HUES64 (cell line): Measurements from ENCODE around the gene TBX2.

Experiments used
- H3K27ac ChIP-seq: 2 replicates; pipeline ENCODE4 v1.7.0; 2013; ENCODE audit warnings: low read depth, low read length, inconsistent platforms
- H3K27me3 ChIP-seq: 2 replicates; pipeline ENCODE4 v1.6.1; 2013; ENCODE audit warnings: mild to moderate bottlenecking, low read length; ENCODE audit not compliant: insufficient read depth
- H3K36me3 ChIP-seq: 2 replicates; pipeline ENCODE4 v1.6.1; 2013; ENCODE audit warnings: mild to moderate bottlenecking, low read length; ENCODE audit not compliant: insufficient read depth
- H3K4me1 ChIP-seq: 2 replicates; pipeline ENCODE4 v1.6.1; 2013; ENCODE audit warnings: mild to moderate bottlenecking, low read length, moderate library complexity; ENCODE audit not compliant: insufficient read depth
- H3K4me3 ChIP-seq: 2 replicates; pipeline ENCODE4 v1.5.1; 2013; ENCODE audit warnings: mild to moderate bottlenecking, low read length, moderate library complexity
- H3K9ac ChIP-seq: 2 replicates; pipeline ENCODE4 v1.6.1; 2013; ENCODE audit warnings: mild to moderate bottlenecking, low read depth, low read length
- H3K9me3 ChIP-seq: 2 replicates; pipeline ENCODE4 v1.6.1; 2013; ENCODE audit warnings: low read depth, low read length; ENCODE audit not compliant: insufficient read depth
- WGBS: fragments of 150-250, 120-280 bp; methylation state at CpG from one replicate; pipeline ENCODE4 v1.1.7; 2013; ENCODE audit warnings: missing lambda C conversion rate; 5-methylcytosine and 5-hydroxymethylcytosine counted together

TBX2 gene

DNA sequence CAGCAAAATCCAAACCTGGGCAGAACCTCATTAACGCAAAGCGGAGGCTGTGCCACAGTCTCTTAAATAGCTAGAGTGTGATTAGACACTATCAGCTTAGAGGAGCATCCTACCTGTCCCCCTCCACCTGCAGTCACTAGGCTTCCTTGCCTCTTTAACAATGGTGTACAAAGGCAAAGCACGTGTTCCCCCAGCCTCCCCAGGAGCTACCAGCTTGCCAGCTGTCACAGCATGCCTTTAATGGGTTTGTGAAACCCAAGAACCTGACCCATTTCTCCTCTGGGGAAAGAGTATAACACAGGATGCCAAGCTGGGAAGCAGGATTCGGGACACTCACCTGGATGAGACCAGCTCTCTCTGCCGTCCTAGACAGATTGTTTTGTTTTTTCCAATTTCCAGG is 37.2 kb upstream of the TBX2 start:
- H3K4me3 ChIP-seq: no peak overlapping the region
- H3K27ac ChIP-seq: no peak overlapping the region
- H3K4me1 ChIP-seq: peaks cover 4% of the 10 kb centered on the region; the same call in 1 of the 2 replicates
- no peaks in the 10 kb centered on the region for H3K36me3 ChIP-seq
- no peaks in the 10 kb centered on the region for H3K9me3 ChIP-seq
- H3K27me3 ChIP-seq: no peaks in the 10 kb centered on the region
- WGBS: 79% methylated on average over 5 of the region's 5 CpGs
- no peak overlapping the region for H3K9ac ChIP-seq

DNA sequence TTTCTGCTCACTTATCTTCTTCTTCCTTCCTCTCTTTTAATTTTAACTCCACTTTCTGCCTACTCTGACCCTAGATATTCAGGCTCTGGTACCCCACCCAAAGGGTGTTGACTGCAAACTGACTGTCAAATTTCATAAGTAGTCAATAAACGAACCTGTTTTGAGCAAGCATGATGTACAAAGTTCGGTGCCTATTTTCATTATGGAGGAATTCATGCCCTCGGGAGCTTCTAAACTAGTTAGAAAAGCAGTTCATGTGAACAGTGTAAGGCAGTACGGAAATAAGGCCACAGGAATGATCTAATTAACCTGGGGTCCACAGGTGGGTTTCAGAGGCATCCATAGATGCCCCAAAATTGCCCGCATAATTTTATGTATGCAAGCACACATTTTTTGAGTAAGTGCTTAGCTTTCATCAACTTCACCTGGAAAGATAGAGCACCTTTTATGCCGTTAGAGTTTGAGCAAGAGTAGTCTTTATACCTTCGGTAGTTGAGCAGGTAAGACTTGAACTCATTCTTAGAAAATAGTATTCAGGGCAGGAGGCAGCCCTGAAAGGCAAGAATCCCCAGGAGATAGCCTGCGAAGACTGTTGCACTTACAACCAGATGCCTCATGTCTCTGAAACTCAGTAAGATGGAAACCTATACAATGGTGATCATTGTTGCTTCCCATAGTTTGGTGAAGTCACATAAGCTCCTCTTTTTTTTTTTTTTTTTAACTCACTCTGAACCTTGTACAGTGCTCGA is 36.6 kb upstream of the TBX2 start:
- H3K27ac ChIP-seq: no peak overlapping the region
- H3K4me1 ChIP-seq: peaks cover 4% of the 10 kb centered on the region; the same call in 1 of the 2 replicates
- H3K9me3 ChIP-seq: no peaks in the 10 kb centered on the region
- WGBS: 95% methylated on average over 9 of the region's 9 CpGs
- H3K27me3 ChIP-seq: no peaks in the 10 kb centered on the region
- no peak overlapping the region for H3K4me3 ChIP-seq
- H3K36me3 ChIP-seq: no peaks in the 10 kb centered on the region
- no peak overlapping the region for H3K9ac ChIP-seq

DNA sequence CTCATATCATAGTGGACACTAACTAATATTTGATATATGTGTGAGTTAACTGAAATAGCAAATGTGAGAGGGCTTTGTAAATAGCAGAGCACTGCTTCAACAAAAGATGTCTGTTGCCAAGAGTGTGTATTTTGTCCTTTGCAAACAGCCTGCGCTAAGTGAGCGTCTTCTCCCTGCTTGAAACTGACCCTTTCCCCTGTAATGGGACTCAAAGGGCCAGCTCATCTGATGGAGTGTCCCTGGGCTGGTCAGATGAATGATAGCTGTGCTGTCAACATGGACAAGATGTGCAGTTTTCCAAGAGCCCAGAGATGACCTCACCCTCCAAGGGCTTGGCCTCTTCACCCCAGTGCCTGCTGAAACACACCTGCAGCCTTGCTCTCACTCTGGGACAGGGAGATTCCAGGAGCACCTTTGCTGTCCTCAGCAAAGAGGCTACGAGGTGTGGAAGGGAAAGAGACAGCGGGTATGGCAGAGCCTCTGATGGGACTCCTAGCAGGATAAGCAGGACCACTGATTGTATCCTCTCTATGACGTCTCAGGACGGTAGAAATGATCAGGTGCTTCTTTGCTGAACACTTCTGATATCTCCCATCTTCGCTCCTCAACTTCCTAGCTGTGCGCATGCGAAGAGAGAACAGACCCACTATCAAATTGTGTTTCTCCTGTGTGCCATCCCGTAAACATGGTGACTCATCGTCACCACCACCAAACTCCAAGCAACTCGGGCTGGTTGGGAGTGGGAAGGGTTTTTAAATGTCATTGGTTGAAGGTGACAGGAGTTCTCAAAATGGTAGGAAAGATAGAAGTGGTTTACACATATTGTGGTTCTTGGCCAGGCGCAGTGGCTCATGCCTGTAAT is 35.8 kb upstream of the TBX2 start:
- Histone ChIP-seq H3K27ac (no peak overlapping the region), H3K9me3 (no peaks in the 10 kb centered on the region), H3K27me3 (no peaks in the 10 kb centered on the region), H3K36me3 (no peaks in the 10 kb centered on the region), H3K4me1 (peaks cover 4% of the 10 kb centered on the region; the same call in 1 of the 2 replicates), H3K9ac (no peak overlapping the region), H3K4me3 (no peak overlapping the region)
- WGBS: 92% methylated on average over 12 of the region's 13 CpGs

DNA sequence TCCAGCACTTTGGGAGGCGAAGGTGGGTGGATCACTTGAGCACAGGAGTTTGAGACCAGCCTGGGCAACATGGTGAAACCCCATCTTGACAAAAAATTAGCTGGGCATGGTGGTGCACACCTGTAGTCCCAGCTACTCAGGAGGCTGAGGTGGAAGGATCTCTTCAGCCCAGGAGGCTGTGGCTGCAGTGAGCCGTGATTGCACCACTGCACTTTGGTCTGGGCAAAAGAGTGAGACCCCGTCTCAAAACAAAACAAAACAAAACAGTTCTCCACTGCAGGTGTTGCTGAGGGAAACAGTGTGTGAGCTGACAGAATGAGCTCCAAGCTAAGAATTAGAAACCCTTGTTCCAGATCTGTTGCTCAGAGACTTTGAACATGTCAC is 35.2 kb upstream of the TBX2 start:
- no peak overlapping the region for H3K27ac ChIP-seq
- H3K9ac ChIP-seq: no peak overlapping the region
- H3K4me1 ChIP-seq: peaks cover 3% of the 10 kb centered on the region; the same call in 1 of the 2 replicates
- no peaks in the 10 kb centered on the region for H3K36me3 ChIP-seq
- H3K4me3 ChIP-seq: no peak overlapping the region
- H3K27me3 ChIP-seq: no peaks in the 10 kb centered on the region
- H3K9me3 ChIP-seq: no peaks in the 10 kb centered on the region
- 93% methylated on average over 3 of the region's 3 CpGs for WGBS

DNA sequence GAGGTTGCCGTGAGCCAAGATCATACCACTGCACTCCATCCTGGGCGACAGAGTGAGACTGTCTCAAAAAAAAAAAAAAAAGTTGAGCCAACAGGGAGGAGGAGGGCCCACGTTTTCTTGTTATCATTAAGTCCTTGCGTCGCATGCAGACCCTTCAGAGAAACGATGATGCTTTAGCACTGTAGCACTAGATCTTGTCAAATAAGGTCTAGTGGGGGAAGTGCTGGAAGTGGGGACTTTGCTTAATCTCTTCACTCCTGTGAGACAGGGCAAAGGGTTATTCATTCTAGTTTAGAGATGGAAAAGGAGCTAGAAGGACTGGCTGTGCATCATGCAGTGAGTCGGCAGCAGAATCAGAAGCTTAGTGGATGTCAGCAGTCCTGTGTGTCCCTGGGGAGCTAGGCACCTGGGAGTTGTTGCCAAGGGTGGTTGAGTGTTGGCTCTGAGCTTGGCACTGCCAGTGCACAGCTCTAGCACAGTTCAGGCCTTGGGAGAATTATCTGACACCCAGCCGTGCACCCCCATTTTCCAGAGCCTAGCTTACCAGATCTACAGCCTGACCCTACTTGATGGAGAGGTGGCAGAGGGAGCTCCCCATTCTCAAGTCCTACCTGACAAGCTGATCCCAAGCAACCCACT is 33.4 kb upstream of the TBX2 start:
- Histone ChIP-seq H3K36me3 (no peaks in the 10 kb centered on the region), H3K4me1 (0 out of 2 replicates have a peak, but pooled peaks cover 4% of the 10 kb centered on the region), H3K27me3 (no peaks in the 10 kb centered on the region), H3K9me3 (no peaks in the 10 kb centered on the region), H3K27ac (no peak overlapping the region), H3K4me3 (no peak overlapping the region), H3K9ac (no peak overlapping the region)
- WGBS: 90% methylated on average over 8 of the region's 8 CpGs

DNA sequence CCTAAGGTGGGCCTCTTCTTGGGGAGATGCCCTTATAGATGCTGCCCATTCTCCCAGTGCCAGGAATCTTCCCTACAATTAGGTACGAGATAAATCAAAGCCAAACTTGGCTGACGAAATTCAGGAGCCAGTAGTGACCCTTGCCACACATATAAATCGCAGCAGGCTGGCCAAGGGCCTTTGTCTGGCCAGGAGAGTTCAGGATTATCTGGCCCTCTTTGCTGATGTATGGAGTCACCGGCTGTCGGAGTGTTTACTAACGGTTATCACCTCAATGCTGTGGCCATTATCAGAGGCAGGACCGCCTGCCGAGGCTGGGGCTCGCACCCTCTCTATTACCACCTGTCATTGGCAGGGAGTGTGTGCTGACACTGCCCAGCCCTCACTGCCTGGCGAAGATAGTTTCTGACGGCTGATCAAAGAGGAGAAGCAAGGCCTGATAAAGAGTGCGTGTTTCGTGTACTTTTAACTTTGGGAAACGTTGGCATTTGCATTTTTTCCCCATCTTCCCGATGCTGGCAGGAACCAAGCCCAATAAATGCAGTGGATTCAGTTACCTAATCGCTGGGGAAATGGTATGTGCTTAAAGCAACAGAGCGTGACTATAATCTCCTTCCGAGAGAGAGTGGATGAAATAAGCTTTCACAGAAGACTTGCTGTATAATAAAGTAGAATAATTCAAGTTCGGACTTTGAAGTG is 32.8 kb upstream of the TBX2 start:
- no peak overlapping the region for H3K4me3 ChIP-seq
- H3K9ac ChIP-seq: no peak overlapping the region
- H3K27me3 ChIP-seq: no peaks in the 10 kb centered on the region
- H3K36me3 ChIP-seq: no peaks in the 10 kb centered on the region
- H3K27ac ChIP-seq: no peak overlapping the region
- 0 out of 2 replicates have a peak, but pooled peaks cover 4% of the 10 kb centered on the region for H3K4me1 ChIP-seq
- H3K9me3 ChIP-seq: no peaks in the 10 kb centered on the region
- WGBS: 79% methylated on average over 19 of the region's 19 CpGs

DNA sequence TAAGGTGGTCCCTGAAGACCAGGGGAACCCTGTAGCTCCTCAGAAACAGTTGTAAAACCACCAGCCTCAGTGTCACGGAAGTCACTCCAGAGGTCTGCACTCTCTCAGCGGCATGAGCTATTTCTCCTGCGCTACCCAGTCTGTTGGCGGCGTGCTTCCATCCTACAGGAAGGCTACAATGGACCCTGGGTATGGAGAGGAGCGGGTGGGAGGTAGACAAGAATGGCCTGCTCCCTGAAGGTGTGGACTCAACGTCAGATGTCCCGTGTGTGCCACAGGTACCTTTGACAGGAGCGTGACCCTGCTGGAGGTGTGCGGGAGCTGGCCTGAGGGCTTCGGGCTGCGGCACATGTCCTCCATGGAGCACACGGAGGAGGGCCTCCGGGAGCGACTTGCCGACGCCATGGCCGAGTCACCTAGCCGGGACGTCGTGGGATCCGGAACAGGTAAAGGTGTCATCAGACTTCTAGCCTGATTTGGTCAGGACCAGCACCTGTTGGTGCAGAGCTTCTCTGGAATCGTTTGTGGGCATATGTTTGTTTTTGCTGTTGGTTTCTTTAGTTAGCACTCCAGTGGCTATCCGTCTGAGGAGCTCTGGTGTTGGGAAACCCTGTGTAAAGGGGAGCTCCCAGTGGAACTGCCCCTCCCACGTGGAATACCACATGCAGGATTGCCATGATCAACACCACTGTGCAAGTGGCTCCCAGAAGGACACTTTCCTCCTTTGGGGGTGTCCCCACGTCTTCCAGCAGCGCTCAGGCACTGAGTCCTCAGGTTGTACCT is 31.4 kb upstream of the TBX2 start:
- WGBS: 94% methylated on average over 27 of the region's 27 CpGs
- H3K9ac ChIP-seq: no peak overlapping the region
- H3K27ac ChIP-seq: no peak overlapping the region
- H3K4me3 ChIP-seq: no peak overlapping the region
- H3K27me3 ChIP-seq: no peaks in the 10 kb centered on the region
- no peaks in the 10 kb centered on the region for H3K36me3 ChIP-seq
- 0 out of 2 replicates have a peak, but pooled peaks cover 4% of the 10 kb centered on the region for H3K4me1 ChIP-seq
- H3K9me3 ChIP-seq: no peaks in the 10 kb centered on the region

DNA sequence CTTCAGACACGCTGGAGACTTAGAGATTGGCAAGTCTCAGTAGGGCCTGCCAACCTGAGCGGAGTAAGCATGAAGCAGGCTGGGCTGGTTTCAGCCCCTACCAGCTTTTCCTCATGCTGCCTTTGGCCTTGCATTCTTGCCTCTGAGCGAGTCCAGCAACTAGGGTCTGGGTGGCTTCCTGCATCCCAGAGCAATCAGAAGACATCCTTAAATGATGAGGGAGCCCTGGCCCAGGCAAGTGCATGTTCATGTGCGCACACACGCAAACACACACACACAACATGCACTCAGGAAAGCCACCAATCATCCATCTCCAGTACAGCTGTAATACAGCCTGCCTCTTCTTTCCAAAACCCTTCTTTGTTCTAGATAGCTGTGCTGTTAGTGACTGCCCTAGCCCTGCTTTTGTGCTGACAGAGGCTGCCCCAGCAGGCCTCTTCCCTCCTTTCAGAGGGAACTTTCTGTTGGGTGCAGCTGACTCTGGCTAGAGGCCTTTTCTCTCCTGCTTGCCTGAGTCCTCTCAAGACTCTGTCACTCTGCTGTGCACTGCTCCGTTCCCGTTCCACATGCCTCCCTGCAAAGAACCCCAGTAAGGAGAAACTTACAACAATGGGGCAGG is 30.7 kb upstream of the TBX2 start:
- Histone ChIP-seq H3K4me3 (no peak overlapping the region), H3K27me3 (no peaks in the 10 kb centered on the region), H3K9me3 (no peaks in the 10 kb centered on the region), H3K27ac (no peak overlapping the region), H3K4me1 (0 out of 2 replicates have a peak, but pooled peaks cover 4% of the 10 kb centered on the region), H3K36me3 (no peaks in the 10 kb centered on the region), H3K9ac (no peak overlapping the region; the same call in 1 of the 2 replicates)
- 93% methylated on average over 7 of the region's 7 CpGs for WGBS

DNA sequence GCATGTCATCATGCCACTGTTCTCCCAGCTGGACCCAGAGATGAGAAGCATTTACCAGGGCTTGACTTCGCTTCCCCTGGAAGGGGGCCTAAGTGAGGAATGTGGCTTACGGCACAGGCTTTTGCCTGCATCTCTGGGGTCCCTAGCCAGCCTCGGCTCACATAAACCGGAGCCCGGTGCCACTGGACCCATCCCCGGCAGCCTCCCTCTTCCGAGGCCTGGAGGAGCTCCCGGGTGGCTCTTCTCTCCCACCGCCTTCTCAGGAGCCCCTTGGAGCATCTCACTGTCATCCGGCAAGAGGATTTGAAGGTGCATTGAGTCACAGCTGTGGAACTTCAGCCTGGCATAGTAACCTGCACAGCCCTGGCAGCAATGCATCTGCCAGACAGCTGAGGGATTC is 29.9 kb upstream of the TBX2 start:
- Histone ChIP-seq H3K4me1 (0 out of 2 replicates have a peak, but pooled peaks cover 4% of the 10 kb centered on the region), H3K27ac (no peak overlapping the region), H3K9ac (no peak overlapping the region), H3K36me3 (no peaks in the 10 kb centered on the region), H3K4me3 (no peak overlapping the region), H3K27me3 (no peaks in the 10 kb centered on the region), H3K9me3 (no peaks in the 10 kb centered on the region)
- 93% methylated on average over 10 of the region's 10 CpGs for WGBS

DNA sequence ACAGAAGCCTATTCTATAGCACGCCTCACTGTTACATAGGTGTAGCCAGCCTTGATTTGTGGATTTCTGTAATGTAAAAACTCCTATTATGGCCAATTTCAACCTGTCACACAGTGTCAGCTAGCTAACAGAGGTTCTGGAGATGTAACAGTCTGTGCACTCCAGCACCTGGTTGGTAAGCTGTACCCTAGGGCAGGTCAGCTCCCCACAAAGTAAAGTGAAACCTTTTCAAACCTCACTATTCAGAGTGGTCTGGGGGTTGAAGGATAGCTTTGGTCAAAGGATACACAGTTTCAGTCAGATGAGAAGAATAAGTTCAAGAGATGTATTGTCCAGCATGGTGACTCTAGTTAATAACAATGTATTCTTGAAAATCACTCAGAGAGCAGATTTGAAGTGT is 28.5 kb upstream of the TBX2 start:
- no peak overlapping the region for H3K27ac ChIP-seq
- H3K36me3 ChIP-seq: no peaks in the 10 kb centered on the region
- no peak overlapping the region for H3K4me3 ChIP-seq
- no peaks in the 10 kb centered on the region for H3K27me3 ChIP-seq
- no peak overlapping the region for H3K9ac ChIP-seq
- 80% methylated on average over 1 of the region's 1 CpG for WGBS
- no peaks in the 10 kb centered on the region for H3K9me3 ChIP-seq
- H3K4me1 ChIP-seq: 0 out of 2 replicates have a peak, but pooled peaks cover 4% of the 10 kb centered on the region
